ENCODE results near the gene MAP3K3.

Gene MAP3K3

GRCh38 chr17:63694950-63695773, 72.9 kb downstream of the MAP3K3 start:
- DNase-seq: no peak

DNA sequence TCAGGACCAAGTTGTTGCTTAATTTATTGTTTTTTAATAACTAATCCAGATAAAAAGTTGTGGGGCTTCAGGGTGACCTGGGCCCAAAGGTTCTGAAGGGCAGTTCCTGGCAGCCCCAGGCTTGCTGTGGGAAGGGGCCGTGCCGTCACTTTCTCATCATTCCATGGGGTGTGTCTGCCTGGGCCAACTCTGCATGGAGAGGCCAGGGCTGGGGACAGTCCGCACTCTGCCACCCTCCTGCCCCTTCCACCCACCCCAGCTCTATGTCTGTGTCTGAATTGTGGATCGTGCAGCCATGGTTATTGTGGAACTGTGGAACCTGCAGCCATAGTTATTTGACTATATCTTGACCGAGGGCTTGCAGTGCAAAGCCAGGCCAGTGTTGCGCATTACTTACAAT, 73.7 kb downstream of the MAP3K3 start:
- DNase-seq: no peak

- DNase-seq: no peak
Observed at GRCh38 chr17:63696381-63696961, 74.3 kb downstream of the MAP3K3 start.

DNA sequence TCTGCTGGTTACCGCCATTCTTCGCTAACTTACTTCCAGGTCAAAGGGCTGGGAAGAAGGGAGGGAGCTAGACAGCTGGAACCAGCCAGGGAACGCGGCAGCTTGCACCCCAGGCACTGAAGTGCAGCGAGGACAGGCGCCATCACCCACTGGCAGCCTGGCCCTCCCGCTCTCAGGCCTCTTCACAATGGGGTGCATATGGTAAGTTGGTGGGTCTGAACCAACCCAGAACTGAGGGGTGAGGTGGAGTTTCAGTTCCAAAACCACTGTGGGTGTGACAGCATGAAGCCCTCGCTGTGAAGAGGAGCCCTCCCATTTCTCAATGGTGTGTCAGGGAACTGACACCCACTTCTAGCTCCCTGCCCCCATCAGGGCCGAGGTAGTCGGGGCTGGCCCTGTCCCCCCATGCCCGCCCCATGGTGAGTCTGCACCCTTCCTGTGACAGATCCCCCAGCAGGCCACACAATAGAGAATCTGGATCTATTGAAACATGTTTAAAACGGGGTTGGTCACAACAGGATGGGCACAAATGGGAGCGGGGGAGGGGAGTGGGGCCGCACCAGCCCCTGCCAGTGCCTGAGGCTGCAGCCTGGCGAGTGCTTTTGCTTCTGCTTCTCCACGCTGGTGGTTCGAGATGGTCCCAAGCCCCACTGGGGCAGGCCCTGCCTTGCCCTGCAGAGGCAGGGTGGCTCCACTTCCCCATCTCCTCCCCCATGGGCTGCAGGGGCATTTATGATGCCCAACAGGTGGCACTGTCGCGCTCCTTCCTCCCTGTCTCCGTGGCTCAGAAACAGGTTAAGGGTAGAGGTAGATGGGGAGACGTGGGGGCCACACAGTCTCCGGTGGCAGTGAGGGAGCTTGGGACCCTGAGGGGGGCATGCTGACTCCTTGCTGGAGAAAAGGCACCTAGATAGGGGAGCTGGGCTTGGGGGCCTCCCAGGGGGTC, 75.4 kb downstream of the MAP3K3 start:
- no peak for DNase-seq

- no peak for DNase-seq
Observed at GRCh38 chr17:63698381-63698885, 76.2 kb downstream of the MAP3K3 start.

DNA sequence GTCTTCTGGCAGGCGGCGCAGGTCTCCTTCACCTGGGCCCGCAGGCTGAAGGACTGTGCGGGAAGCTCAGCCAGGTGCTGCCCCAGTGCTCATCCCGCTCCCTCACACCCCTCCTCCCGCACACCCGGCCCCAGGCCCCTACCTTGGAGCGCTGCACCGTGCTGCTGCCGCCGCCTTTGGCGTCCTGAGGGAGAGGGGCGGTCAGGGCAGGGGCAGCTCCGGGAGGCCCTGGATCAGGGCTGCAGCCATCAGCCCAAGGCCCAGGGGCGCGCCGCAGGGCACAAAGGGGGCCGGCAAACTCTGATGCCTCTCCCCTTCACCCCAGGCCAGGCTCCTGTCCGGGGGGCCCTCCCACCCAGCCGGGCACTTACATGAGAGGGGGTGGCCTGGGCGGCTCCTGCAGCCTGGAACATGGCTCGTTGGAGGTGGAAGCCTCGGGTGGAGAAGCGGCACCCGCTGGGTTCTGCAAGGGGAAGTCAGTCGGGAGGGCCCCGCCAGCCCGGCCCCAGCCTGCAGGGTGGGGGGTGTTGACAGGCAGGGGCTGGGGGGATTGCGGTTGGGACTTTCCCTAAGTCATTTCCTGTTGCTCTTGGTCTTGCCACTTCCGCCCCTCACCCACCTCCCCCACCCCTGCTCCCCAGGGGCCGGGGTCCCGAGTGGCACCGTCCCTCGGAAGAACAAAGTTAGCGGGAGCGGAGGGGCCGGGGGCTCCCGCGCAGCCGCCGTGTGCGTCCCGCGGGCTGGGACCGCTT, 76.8 kb downstream of the MAP3K3 start:
- DNase-seq: peak; percentile 74

GRCh38 chr17:63699638-63700527, 77.7 kb downstream of the MAP3K3 start, which contains the start of gene LIMD2:
LIMD2 (minus strand) TSS chr17:63700125; CDS start chr17:63699298, 827 bp downstream.
- peak; percentile 69 for DNase-seq

DNA sequence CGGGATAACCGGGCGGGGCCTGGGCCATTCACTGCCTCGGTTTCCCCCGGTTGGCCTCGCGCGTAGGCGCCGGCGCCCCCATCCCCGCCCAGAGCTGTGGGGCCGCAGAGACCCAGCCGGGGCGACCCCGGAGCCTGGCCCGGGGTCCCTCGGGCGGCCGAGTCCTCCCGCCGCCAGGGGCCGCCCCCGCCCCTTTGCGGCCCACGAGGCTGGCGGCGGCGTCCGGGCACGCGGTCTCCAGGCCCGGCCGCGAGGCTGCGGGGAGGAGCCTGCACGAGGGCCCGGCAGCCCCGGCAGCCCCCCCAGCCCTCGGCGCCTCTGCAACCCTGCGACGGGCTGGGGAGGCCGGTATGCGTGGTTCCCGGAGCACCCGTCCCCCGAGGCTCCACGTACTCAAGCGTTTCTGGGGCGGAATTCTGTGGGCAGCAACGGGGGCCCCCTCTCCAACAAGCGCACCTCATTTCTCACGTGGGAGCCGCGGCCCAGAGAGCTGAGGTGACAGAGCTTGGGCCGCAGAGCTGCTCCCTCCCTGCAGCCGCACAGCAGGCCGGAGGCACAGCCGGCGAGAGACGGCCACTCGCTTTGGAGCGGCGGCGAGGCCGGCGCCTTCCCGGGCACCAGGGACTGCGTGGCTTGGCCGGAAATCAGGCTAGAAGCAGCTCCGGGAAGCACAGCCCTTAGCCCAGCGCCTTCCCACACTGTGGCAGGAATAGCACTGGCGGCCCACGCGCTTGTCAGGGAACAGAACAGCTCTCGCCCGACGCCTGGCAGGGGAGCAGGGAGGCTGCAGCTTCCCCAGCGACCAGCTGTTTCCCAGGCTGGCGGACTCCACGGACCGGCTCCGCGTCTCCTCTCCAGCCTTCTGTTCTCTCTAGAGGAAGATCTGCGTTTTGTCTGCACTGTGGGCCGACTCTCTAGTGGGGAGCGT, 78.6 kb downstream of the MAP3K3 start:
- DNase-seq: peak; percentile 78

DNA sequence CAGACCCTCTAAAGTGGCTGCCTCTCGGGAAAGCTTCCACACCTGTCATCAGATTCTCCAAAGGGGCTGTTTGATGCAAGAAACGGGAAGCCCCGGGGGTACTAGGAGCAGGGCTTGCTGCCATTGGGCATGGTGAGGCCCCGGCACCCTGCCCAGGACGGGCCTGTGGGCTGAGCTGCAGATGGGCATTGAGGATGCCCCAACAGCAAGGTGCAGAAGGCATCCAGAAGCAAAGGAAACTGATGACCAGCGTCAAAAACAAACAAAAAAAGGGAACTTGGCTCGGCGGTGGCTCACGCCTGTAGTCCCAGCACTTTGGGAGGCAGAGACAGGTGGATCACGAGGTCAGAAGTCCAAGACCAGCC, 79.2 kb downstream of the MAP3K3 start:
- DNase-seq: no peak

- no peak for DNase-seq
Observed at GRCh38 chr17:63701868-63702720, 79.9 kb downstream of the MAP3K3 start.

DNA sequence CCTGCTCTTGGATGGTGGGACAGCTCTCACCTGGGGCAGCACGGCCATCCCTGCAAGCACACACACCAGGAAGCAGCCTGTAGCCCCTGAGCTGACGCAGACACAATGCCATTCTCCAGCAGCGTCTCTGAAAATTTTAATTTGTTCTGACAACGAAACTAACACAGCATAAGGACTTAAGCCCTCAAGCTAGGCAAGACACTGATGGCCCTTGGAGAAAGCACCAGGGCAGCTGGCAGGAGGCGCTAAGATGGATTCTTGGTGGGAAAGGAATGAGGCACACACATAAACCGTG, 80.5 kb downstream of the MAP3K3 start:
- no peak for DNase-seq

DNA sequence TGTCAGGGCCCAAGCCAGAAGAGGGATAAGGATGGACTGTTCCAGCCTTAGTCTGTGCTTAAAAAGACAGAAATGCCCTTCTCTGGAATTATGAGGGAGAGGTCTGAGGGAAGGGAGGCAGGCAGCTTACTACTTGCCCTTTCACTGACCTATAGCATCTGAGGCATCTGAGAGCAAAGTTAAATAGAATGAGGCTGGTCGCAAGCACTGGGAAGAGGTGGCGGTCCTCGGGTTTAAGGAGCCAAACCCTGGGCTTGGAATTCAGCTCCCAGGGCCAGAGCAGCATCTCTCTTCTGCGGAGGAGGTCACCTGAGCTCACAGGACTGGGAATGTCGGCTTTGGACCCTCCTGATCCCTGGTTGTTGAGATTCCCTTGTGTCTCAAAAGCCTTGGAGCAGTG, 80.8 kb downstream of the MAP3K3 start:
- DNase-seq: no peak

GRCh38 chr17:63703556-63704258, 81.5 kb downstream of the MAP3K3 start:
- DNase-seq: no peak

DNA sequence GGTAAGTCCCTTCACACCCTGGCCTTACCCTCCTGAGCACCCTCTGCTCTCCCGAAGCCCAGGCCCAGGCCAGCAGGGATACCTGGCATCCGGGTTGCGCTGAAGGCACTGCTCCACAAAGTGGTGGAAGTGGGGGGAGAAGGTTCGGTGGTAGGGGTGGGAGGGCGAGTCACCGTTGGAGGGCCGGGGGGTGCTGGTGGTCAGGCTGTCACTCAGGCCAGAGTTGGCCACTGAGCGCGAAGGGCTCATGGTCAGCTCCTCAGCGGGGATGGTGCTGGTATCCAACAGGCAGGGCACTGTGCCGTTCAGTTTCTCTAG, 82.0 kb downstream of the MAP3K3 start:
- DNase-seq: no peak

DNA sequence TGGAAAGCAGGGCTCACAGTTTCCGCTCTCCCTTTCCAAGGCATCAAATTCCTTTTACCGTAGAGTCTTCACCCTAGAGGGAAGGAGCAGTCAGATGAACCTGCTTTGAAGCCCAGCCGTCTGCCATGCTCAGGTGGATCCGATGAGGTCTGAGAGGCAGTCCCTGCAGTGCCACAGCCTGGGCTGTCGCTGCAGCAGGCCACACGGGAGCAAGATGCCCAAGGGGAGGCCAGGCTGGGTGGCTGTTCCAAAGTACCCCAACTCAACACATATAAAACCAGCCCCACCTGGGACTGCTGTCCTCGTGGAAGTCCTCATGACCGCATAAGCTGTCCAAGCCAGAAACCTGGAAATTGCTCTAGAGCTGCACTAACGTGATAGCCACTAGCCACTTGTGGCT, 82.6 kb downstream of the MAP3K3 start:
- DNase-seq: no peak

- no peak for DNase-seq
Observed at GRCh38 chr17:63705657-63706056, 83.4 kb downstream of the MAP3K3 start.

DNA sequence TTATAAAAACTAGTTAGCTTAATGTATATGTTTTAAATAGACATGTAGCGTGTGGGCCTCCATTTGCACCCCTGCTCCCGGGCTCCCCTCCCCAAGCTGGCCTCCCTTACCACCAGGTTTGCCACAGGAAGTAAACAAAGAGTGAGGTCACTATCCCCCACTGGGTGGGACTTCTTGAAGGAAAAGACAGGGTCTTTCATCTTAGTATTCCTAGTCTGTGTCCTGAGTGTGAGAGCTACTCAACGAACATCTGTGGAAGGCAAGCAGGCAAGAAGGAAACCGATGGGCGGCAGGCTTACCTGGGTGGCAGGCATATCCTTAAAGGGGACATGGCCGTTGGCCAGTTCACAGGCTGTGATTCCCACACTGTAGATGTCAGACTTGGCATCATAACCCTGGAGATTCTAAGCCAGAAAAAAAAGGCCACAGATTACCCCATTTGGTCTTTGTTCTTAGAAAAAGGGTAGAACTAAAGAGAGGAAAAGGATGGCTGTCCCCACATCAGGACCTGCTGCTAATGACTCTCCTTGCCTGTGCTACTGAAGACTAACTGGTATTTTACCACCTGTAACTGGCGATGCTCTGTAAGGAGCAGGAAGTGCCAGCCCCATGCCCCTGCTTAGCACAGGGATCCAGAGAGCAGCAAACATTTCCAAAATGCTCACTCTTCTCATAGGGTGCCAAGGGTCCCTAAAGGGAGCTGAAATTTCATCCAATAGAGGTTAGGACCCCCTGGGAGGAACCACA, 84.3 kb downstream of the MAP3K3 start:
- DNase-seq: no peak

GRCh38 chr17:63707151-63707550, 84.9 kb downstream of the MAP3K3 start:
- no peak for DNase-seq
